ENCODE data around the gene MDK. TPM values are rescaled to one million over a fixed set of nuclear protein-coding genes. Genes with fewer than 3 reads are reported as not detected.

Gene MDK
- total and polyA plus RNA-seq, 2 of the 13 experiments (the other 11 are each of a cell fraction or from before 2014, with no cell fraction given) = 312 to 407 TPM

DNA sequence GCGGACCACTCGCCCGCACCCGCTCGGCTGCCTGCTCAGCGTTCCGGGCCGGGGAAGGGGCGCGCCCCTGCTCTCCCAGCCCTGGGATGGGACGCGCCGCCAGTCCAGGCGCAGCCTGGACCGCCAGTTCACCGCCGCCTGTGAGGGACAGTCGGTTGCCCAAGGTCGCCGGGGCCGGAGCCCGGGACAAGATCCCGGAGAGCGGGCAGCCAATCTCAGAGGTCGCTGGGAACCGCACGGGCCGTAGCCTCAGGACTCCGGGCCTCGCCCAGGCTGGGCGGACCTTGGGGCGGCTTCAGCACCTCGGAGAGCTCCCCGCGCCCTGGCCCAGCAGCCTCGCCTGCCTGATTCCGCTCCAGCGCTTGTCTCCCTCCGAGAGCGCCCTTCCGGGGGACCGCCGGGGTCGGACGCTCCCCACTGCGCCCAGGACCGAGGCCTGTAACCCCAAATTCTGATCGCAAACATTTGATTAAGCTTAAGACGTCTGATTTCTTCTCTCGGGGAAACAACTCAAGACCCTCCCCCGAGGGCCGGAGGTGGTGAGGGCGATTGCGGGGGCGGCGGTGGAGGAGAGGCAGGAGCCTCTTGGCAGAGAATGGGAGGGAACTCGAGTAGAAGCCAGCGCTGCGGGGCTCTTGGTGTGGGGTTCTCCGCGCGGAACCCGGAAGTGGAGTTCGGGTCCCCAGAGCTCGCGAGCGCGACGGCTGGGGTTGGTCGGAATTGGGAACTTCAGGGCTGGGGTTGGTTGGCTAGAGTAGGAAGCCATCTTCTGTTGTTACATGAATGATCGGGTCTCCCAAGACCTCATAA lies 11.2 kb downstream of the MDK start (continued):
- TF ChIP-seq, protein P1, sequence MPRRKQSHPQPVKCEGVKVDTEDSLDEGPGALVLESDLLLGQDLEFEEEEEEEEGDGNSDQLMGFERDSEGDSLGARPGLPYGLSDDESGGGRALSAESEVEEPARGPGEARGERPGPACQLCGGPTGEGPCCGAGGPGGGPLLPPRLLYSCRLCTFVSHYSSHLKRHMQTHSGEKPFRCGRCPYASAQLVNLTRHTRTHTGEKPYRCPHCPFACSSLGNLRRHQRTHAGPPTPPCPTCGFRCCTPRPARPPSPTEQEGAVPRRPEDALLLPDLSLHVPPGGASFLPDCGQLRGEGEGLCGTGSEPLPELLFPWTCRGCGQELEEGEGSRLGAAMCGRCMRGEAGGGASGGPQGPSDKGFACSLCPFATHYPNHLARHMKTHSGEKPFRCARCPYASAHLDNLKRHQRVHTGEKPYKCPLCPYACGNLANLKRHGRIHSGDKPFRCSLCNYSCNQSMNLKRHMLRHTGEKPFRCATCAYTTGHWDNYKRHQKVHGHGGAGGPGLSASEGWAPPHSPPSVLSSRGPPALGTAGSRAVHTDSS (CRISPR knock-in tag; conservative IDR thresholded peaks at IDR 0.05) = no peak
- TF ChIP-seq PAWR (CRISPR knock-in tag; IDR thresholded peaks at IDR 0.05; ENCODE audit: borderline replicate concordance) (peak; percentile 29; the same call in 1 of the 2 replicates), ZNF644 (CRISPR knock-in tag; IDR thresholded peaks at IDR 0.05; ENCODE audit: low read depth) (peak; percentile 80; the same call in 1 of the 2 replicates), ZZZ3 (CRISPR knock-in tag; IDR thresholded peaks at IDR 0.05; ENCODE audit: borderline replicate concordance) (no peak), ZNF331 (CRISPR knock-in tag; IDR thresholded peaks at IDR 0.05) (peak; percentile 96), HNRNPK (IDR thresholded peaks at IDR 0.05; ENCODE audit: low read depth, low read length, poor library complexity, severe bottlenecking) (no peak), SCMH1 (CRISPR knock-in tag; IDR thresholded peaks at IDR 0.05; ENCODE audit: borderline replicate concordance) (no peak), MYNN (CRISPR knock-in tag; IDR thresholded peaks at IDR 0.05; ENCODE audit: low read depth) (peak; percentile 87; the same call in 1 of the 2 replicates), TCF7 (IDR thresholded peaks at IDR 0.05; ENCODE audit: low read depth) (no peak), ZBTB42 (CRISPR knock-in tag; IDR thresholded peaks at IDR 0.05) (peak; percentile 92; the same call in 1 of the 2 replicates), KDM1A (CRISPR knock-in tag; IDR thresholded peaks at IDR 0.05) (0 out of 2 replicates have a peak, but pooled peaks have one; percentile 49), ZNF619 (CRISPR knock-in tag; IDR thresholded peaks at IDR 0.05) (peak; percentile 97), HCFC1 (IDR thresholded peaks at IDR 0.05; ENCODE audit: low read depth, low read length) (no peak; the same call in 1 of the 2 replicates), SATB2 (CRISPR knock-in tag; IDR thresholded peaks at IDR 0.05) (peak; percentile 99), STAG1 (CRISPR knock-in tag; IDR thresholded peaks at IDR 0.05) (no peak; the same call in 1 of the 2 replicates)
- TF ChIP-seq, protein P2, sequence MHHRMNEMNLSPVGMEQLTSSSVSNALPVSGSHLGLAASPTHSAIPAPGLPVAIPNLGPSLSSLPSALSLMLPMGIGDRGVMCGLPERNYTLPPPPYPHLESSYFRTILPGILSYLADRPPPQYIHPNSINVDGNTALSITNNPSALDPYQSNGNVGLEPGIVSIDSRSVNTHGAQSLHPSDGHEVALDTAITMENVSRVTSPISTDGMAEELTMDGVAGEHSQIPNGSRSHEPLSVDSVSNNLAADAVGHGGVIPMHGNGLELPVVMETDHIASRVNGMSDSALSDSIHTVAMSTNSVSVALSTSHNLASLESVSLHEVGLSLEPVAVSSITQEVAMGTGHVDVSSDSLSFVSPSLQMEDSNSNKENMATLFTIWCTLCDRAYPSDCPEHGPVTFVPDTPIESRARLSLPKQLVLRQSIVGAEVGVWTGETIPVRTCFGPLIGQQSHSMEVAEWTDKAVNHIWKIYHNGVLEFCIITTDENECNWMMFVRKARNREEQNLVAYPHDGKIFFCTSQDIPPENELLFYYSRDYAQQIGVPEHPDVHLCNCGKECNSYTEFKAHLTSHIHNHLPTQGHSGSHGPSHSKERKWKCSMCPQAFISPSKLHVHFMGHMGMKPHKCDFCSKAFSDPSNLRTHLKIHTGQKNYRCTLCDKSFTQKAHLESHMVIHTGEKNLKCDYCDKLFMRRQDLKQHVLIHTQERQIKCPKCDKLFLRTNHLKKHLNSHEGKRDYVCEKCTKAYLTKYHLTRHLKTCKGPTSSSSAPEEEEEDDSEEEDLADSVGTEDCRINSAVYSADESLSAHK (CRISPR knock-in tag; IDR thresholded peaks at IDR 0.05; ENCODE audit: borderline replicate concordance) = 0 out of 2 replicates have a peak, but pooled peaks have one; percentile 86
- TF ChIP-seq, protein P3, sequence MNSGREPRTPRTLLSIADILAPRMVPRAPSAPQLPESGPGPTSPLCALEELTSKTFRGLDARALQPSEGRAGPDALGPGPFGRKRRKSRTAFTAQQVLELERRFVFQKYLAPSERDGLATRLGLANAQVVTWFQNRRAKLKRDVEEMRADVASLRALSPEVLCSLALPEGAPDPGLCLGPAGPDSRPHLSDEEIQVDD (CRISPR knock-in tag; IDR thresholded peaks at IDR 0.05; ENCODE audit: borderline replicate concordance) = peak; percentile 95; the same call in 1 of the 2 replicates
- TF ChIP-seq, protein P4, sequence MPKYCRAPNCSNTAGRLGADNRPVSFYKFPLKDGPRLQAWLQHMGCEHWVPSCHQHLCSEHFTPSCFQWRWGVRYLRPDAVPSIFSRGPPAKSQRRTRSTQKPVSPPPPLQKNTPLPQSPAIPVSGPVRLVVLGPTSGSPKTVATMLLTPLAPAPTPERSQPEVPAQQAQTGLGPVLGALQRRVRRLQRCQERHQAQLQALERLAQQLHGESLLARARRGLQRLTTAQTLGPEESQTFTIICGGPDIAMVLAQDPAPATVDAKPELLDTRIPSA (CRISPR knock-in tag; IDR thresholded peaks at IDR 0.05; ENCODE audit: borderline replicate concordance) = peak; percentile 96
- TF ChIP-seq, protein P5, sequence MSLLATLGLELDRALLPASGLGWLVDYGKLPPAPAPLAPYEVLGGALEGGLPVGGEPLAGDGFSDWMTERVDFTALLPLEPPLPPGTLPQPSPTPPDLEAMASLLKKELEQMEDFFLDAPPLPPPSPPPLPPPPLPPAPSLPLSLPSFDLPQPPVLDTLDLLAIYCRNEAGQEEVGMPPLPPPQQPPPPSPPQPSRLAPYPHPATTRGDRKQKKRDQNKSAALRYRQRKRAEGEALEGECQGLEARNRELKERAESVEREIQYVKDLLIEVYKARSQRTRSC (CRISPR knock-in tag; IDR thresholded peaks at IDR 0.05; ENCODE audit: low read depth) = peak; percentile 86; the same call in 1 of the 2 replicates
- TF ChIP-seq, protein P6, sequence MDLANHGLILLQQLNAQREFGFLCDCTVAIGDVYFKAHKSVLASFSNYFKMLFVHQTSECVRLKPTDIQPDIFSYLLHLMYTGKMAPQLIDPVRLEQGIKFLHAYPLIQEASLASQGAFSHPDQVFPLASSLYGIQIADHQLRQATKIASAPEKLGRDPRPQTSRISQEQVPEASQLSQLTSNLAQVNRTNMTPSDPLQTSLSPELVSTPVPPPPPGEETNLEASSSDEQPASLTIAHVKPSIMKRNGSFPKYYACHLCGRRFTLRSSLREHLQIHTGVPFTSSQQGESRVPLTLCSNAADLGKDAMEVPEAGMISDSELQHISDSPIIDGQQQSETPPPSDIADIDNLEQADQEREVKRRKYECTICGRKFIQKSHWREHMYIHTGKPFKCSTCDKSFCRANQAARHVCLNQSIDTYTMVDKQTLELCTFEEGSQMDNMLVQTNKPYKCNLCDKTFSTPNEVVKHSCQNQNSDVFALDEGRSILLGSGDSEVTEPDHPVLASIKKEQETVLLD (CRISPR knock-in tag; IDR thresholded peaks at IDR 0.05; ENCODE audit: low read depth) = peak; percentile 65; the same call in 1 of the 2 replicates

All from HepG2 (cell line).